ENCODE data around the gene ZNF138.
"Not testable (repeated sequence)": the region's sequence is repeated elsewhere in the genome, so short reads cannot be mapped to it uniquely, and the experiment has no call there.

The ZNF138 gene

GRCh38 chr7:64794171-64794844 lies at the start of gene ZNF138:
ZNF138 (plus strand) TSS chr7:64794428; CDS start chr7:64794569, 141 bp downstream.
- peak; percentile 94 for DNase-seq (ENCODE audit: low read depth)

GRCh38 chr7:64744680-64745079 lies 49.5 kb upstream of the ZNF138 start:
- peak; percentile 1 for DNase-seq (ENCODE audit: low read depth)

- DNase-seq (ENCODE audit: low read depth) = no peak
Observed at GRCh38 chr7:64747802-64748201, 46.4 kb upstream of the ZNF138 start.

- DNase-seq (ENCODE audit: low read depth) = no peak
Observed at GRCh38 chr7:64753032-64753431, 41.2 kb upstream of the ZNF138 start.

- no peak for DNase-seq (ENCODE audit: low read depth)
Observed at GRCh38 chr7:64755865-64756264, 38.4 kb upstream of the ZNF138 start.

- no peak for DNase-seq (ENCODE audit: low read depth)
Observed at GRCh38 chr7:64758151-64758550, 36.1 kb upstream of the ZNF138 start.

- no peak for DNase-seq (ENCODE audit: low read depth)
Observed at GRCh38 chr7:64768824-64769223, 25.4 kb upstream of the ZNF138 start.

GRCh38 chr7:64774204-64774842 lies 19.9 kb upstream of the ZNF138 start:
- no peak for DNase-seq (ENCODE audit: low read depth)

GRCh38 chr7:64775289-64775688 lies 18.9 kb upstream of the ZNF138 start:
- DNase-seq (ENCODE audit: low read depth) = no peak

- DNase-seq (ENCODE audit: low read depth) = not testable (repeated sequence)
Observed at GRCh38 chr7:64784842-64785241, 9.4 kb upstream of the ZNF138 start.

- no peak for DNase-seq (ENCODE audit: low read depth)
Observed at GRCh38 chr7:64787295-64787694, 6.9 kb upstream of the ZNF138 start.

- not testable (repeated sequence) for DNase-seq (ENCODE audit: low read depth)
Observed at GRCh38 chr7:64789241-64789640, 5.0 kb upstream of the ZNF138 start.

GRCh38 chr7:64793106-64793755 lies 997 bp upstream of the ZNF138 start:
- DNase-seq (ENCODE audit: low read depth) = no peak

- DNase-seq (ENCODE audit: low read depth) = no peak
Observed at GRCh38 chr7:64795176-64795575, 948 bp downstream of the ZNF138 start.

- DNase-seq (ENCODE audit: low read depth) = not testable (repeated sequence)
Observed at GRCh38 chr7:64799169-64799568, 4.9 kb downstream of the ZNF138 start.

- DNase-seq (ENCODE audit: low read depth) = no peak
Observed at GRCh38 chr7:64802699-64803098, 8.5 kb downstream of the ZNF138 start.

- no peak for DNase-seq (ENCODE audit: low read depth)
Observed at GRCh38 chr7:64807731-64808365, 13.6 kb downstream of the ZNF138 start.

GRCh38 chr7:64811767-64812166 lies 17.5 kb downstream of the ZNF138 start:
- DNase-seq (ENCODE audit: low read depth) = no peak

- DNase-seq (ENCODE audit: low read depth) = no peak
Observed at GRCh38 chr7:64830926-64831325, 36.7 kb downstream of the ZNF138 start.

GRCh38 chr7:64832136-64832535 lies 37.9 kb downstream of the ZNF138 start:
- no peak for DNase-seq (ENCODE audit: low read depth)

GRCh38 chr7:64834989-64835388 lies 40.8 kb downstream of the ZNF138 start:
- no peak for DNase-seq (ENCODE audit: low read depth)

GRCh38 chr7:64835856-64836255 lies 41.6 kb downstream of the ZNF138 start:
- not testable (repeated sequence) for DNase-seq (ENCODE audit: low read depth)

GRCh38 chr7:64838051-64838450 lies 43.8 kb downstream of the ZNF138 start:
- not testable (repeated sequence) for DNase-seq (ENCODE audit: low read depth)

Measured in EH (cell line).